Measurements from ENCODE around the gene ROBO2.
A peak's percentile ranks its signal among the peaks of the same experiment; 100 is the strongest.

ROBO2 gene

DNA sequence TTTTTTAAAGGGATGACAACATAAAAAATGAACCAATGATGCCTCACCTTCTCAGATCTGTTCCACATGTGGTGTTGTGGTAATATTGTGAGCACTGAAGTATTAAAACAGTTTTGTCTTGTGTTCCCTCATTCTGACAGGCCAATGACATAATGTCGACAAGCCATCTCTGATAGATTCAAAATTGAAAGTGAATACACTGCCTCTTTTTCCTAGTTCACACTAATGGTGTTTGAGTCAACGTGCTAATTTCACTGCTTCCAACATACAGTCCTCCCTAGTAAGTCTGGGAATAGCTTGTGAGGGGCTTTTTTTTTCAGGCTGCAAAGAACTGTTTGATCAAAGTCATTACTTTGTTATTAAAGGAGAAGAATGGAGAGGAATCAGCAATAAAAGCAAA, 82.8 kb downstream of the ROBO2 start:
- DNase-seq: no peak

GRCh38 chr3:77125966-77126365, 86.1 kb downstream of the ROBO2 start:
- DNase-seq: peak in 1 of 3 experiments; percentile 22

DNA sequence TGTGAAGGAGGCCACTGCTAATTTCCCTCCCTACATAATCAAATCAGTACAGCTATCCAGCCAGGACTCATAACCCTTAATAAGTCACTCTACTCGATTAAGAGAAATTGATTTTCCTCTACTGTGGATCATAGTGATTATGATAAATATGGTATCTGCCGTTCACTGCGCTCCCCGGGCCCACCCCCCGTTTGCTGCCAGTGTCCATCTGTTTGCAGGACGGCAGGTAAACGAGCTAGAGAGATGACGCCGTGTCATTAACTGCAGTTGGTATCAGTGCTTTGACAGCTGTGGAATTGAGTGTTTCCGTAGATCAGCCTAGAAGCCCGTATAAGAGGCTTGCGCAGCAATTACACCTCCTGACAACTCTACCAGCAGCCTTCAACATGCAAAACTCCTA, 94.9 kb downstream of the ROBO2 start:
- DNase-seq: peak in 2 of 3 experiments; percentile 17 to 69

GRCh38 chr3:77137559-77137958, 97.7 kb downstream of the ROBO2 start:
- no peak for DNase-seq

- peak in 1 of 3 experiments; percentile 1 for DNase-seq
These were observed 99.7 kb downstream of the ROBO2 start for GRCh38 chr3:77139624-77140023.

- DNase-seq: no peak
These were observed 101.5 kb downstream of the ROBO2 start for GRCh38 chr3:77141423-77141822.

DNA sequence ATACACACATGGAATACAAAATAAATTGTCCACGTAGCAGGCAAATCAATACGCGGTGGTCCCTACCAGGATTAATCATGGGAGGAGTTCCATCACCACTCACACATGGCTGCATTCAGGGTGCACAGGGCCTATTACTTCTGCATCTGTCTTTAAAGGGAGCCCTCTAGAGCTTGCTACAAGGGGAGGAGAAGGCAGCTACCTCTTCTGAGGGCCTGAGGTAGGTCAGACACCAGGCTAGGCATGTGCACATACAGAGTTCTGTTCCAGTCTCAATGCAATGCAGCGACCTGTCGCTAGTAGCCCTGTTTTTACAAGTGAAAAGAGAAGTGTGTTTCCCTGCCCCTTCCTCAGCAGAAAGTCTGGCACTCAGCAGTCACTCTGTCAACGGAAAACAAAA, 102.7 kb downstream of the ROBO2 start:
- DNase-seq: no peak

DNA sequence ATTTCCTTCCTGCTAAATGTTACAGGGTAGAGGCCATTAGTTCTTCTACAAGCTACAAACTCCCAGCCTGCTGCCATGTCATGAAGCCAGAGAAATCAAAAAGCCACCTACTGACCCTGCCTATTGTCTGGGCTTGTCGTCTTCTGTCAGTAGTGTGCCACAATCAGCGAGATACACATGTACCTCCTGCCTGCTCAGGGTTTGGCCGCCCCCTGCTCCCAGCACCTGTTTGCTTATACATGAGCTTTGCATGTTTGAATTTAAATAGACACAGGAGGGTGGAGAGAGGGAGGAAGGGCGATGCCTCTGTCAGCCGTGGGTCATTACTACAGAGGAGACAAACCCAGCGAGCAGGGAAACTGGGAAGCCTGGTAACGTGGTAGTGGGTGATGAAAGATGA, 106.1 kb downstream of the ROBO2 start:
- DNase-seq: peak in 2 of 3 experiments; percentile 9 to 48

GRCh38 chr3:77147836-77148578, 108.1 kb downstream of the ROBO2 start:
- DNase-seq: peak in 1 of 3 experiments; percentile 4

DNA sequence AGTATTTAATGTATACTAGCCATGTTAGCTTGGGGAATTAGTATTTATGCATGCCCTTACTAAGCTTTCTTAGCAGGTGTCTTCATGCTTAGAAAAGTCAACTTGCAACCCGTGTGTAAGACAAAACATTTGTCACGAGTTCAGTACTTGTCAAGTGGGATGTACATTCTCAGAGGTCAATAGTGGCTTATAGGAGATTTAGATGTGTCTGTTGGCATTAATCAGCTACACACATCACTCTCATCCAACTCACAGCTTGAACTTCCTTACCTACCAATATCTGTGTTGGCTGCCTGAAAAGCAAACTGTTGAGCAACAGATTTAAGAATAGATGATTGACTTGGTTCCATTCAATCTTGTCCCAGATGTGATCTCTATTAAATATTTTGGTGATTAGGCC, 109.5 kb downstream of the ROBO2 start:
- DNase-seq: peak in 1 of 3 experiments; percentile 1

GRCh38 chr3:77150028-77150427, 110.1 kb downstream of the ROBO2 start:
- DNase-seq: peak in 2 of 3 experiments; percentile 12 to 14

GRCh38 chr3:77150759-77151158, 110.9 kb downstream of the ROBO2 start:
- DNase-seq: no peak

DNA sequence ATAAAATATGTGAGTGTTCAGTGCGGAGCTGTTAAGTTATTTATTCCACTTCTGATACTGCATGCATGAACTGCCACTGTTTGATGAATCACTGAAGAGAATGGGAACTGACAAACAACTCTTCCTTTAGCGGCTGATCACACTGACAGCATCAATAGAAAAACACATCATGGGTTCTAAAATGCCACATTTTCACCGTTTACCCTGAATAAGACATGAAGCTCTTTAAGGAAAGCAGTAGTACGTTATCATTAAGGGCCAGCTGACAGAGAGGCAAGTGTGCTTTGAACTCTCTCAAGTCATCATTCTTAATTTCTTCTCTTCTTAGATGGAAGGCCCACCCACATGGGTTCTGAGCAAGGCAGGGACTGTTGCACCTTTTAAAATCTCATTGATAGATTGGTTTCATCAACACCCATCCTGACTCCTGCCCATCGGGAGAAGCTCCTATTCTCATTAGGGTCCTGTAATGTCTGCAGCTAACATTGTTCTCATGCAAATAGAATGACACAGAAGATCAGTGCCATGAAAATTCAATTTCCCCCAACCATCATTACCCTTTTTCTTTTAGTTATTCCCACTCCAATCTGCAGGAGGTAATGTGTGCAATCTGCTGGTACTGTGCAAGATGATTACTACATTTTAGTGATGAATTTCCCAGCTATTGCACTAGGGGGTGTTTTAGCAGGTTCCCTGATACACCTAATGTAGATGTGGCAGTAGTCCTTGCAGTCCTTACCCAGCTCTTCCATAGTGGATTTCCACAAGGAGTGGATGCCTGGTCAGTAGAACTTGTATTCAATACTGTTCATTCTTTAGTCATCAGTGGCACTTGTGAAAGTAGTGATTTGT, 119.1 kb downstream of the ROBO2 start:
- DNase-seq: peak in 1 of 3 experiments; percentile 5

DNA sequence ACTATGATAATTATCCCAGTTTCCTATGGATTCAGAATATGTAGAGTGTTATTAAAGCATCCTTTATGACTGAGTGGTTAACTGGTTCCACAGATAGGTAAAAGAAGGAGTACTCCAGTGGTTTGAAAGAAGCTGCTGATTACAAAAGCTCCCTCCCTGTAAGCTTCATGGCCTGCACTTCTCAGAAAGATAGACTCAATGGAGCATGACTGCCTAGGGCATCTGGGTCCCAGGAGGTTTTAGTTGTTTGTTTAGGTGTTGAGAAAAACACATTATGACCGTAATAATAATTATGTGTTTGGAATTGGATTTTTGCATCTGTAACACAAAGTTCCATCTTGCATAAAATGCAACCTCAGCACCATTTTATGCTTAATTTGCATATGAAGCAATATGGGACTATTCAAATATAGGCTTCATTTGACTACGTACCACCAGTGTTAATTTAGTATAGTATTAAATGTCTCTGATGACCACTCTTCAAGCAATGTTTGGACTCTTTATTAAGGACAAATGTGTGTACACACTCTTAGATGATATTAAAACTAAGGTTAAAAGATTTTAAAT, 121.1 kb downstream of the ROBO2 start:
- DNase-seq: peak; percentile 22 to 86 (median 84)

DNA sequence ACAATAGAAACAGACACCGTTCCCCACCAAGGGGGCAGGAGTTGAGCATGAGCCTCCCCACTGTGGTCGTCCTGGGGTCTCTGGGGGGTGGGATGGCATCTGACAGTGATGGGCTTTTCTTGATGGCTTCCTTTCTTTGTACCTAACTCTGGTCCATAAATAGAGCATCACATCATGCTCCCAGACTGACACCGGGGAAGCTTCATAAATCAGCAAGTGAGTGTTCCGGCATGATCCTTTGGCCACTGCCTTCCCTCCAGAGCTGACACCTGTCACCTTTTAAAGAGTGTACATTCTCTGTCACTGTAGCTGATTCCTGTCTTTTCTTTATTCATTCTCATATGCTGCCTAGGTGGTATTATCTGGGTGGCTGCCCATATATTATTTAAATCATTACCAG, 129.9 kb downstream of the ROBO2 start:
- DNase-seq: peak in 1 of 3 experiments; percentile 1

GRCh38 chr3:77171026-77171425, 131.1 kb downstream of the ROBO2 start:
- DNase-seq: no peak

- no peak for DNase-seq
These were observed 139.9 kb downstream of the ROBO2 start for GRCh38 chr3:77179762-77180161.

GRCh38 chr3:77182341-77182740, 142.4 kb downstream of the ROBO2 start:
- DNase-seq: no peak

- DNase-seq: no peak
These were observed 146.4 kb downstream of the ROBO2 start for GRCh38 chr3:77186319-77186718.

DNA sequence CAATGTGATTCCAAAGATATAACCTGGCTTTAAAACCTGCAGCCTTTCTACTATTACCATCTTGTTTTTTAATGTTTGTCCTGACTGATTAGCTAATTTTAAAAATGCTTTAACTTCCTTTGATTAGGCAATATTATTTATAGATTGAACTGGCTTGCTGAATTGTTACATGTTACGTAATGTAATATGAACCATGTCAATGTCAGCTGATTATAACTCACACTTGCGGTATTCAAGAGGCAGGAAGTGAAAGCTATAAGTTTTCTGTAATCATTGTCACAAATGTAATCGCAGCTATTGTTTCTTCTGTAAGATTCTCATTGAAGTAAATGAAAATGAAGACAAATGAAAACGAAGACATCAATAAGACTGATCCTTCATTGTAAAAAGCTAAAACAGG, 146.8 kb downstream of the ROBO2 start:
- no peak for DNase-seq

GRCh38 chr3:77188210-77188609, 148.3 kb downstream of the ROBO2 start:
- DNase-seq: no peak

- DNase-seq: no peak
These were observed 149.4 kb downstream of the ROBO2 start for GRCh38 chr3:77189258-77189657.

DNA sequence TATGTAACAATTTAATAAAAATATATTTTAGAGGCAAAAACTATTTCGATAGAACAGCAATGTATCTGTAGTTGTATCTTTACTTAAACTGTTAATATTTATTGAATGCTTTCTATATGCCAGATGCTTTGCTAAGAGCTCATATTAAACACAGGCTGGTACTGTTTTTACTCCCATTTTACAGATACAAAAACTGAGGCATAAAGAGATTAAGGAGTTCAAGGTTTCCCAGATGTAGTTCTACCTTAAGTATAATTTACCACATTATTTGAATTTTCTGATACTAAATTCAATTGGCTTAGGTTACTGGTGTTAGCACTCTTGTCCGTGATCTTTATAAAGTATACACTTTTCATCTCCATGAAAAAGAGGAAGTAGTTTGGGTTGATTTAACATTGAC, 149.8 kb downstream of the ROBO2 start:
- DNase-seq: no peak

GRCh38 chr3:77190374-77190773, 150.5 kb downstream of the ROBO2 start:
- DNase-seq: no peak

All from NCI-H1417 (cell line).